DND-41 (cell line): ENCODE results near the gene DDIAS.

Experiments used
- CTCF ChIP-seq: IDR thresholded peaks from 2 replicates; pipeline ENCODE4 v1.5.1; 2012; ENCODE audit warnings: borderline replicate concordance, low read length, moderate library complexity, mild to moderate bottlenecking; ENCODE audit not compliant: poor library complexity, severe bottlenecking; ENCODE audit errors: extremely low read depth
- EZH2 ChIP-seq: IDR thresholded peaks from 3 replicates; pipeline ENCODE4 v1.6.1; 2012; ENCODE audit warnings: borderline replicate concordance, low read depth, mild to moderate bottlenecking, moderate library complexity, low read length, inconsistent platforms; ENCODE audit not compliant: severe bottlenecking

- no peak for TF ChIP-seq EZH2
- no peak for TF ChIP-seq CTCF
Observed at GRCh38 chr11:82906931-82907330, 5.4 kb downstream of the DDIAS start.
